ENCODE results near the gene ENTREP3. TPM values are rescaled to one million over a fixed set of nuclear protein-coding genes. Genes with fewer than 3 reads are reported as not detected.
"Not testable (repeated sequence)": the region's sequence is repeated elsewhere in the genome, so short reads cannot be mapped to it uniquely, and the experiment has no call there.

The ENTREP3 gene
- total RNA-seq, 1 experiment from 2014 or later: 72.5 TPM

DNA sequence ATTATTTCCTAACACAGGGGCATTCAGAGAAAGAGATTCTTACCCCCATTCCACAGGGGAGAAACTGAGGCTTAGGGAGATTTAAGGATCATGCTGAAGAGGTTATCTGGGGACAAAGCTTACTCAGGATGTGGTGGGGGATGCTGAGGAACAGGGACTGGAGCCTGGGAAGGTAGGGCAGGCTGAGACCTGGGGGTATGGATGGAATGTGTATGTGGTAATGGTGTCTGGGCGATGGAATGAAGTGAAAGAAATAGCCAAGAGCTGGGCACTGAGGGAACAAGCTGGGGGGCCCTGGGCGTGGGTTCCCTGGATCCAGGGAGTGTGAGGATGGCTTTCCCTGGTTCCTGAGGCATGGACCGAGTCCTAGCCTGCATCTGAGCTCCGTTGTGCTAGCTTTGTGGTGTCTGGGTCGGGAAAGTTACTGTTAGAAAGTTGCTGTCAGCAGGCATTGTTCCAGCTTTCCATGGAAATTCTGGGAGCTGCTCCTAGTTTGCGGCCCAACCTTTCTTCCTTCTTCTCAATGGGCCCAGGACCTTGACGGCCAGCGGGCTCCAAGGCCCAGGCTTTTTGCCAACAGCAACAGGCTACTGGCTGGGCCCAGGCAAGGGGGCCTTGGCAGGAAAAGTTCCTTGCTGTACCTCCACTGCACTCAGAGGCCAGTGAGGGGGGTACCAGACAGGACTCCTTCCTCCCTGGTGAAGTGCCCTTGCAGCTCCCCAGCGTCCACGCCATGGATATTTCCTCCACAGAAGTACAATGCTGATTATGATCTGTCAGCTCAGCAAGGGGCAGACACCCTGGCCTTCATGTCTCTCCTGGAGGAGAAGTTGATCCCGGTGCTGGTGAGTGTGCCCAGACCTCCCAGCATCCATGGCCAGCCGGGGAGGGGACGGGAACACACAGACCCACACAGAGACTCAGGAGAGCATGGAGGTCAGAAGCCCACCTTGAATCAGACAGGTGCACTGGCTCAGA, 23.0 kb downstream of the ENTREP3 start:
- H3K4me1 ChIP-seq (ENCODE audit: insufficient read depth, low read length, poor library complexity, severe bottlenecking); H3K27me3 ChIP-seq (replicated peaks; ENCODE audit: insufficient read depth, low read depth, low read length, poor library complexity); H3K9me3 ChIP-seq (ENCODE audit: low read depth, low read length, poor library complexity, severe bottlenecking); BruUV-seq (replicated peaks); intact Hi-C loops (cut with micrococcal nuclease; ENCODE audit: unreplicated experiment); H3K27ac ChIP-seq (ENCODE audit: low read depth, low read length, poor library complexity, severe bottlenecking); DNase-seq (ENCODE audit: low spot score); POLR2A ChIA-PET (ENCODE audit: low non-redundant PET); H3K36me3 ChIP-seq (ENCODE audit: insufficient read depth, low read length, poor library complexity, severe bottlenecking); H3K4me3 ChIP-seq (ENCODE audit: low read depth, low read length, poor library complexity, severe bottlenecking): not testable (repeated sequence)
- CTCF ChIA-PET: interaction anchor here (0.6 kb wide), 1 partner anchor 233 kb away, joined by 7 read pairs; no protein-coding TSS in a partner anchor

DNA sequence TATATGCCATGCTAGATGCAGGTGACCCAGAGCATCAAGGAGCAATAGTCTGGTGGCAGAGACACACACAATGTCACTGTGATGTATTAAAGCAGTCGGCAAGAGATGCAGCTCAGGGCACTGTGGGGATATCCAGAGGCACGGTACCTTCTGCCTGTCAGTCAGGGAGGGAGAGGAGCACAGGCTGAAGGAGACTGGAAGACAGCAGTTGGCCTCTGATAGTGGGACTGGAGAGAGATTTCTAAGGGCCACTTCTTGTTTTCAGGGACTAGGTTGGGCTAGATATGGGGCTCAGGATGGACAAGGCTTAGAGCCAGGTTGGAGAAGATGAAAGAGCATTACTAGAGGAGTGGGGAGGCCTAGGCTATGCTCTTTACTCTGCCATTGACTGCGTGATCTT, 24.0 kb downstream of the ENTREP3 start:
- H3K9me3 ChIP-seq (ENCODE audit: low read depth, low read length, poor library complexity, severe bottlenecking); H3K36me3 ChIP-seq (ENCODE audit: insufficient read depth, low read length, poor library complexity, severe bottlenecking); H3K4me3 ChIP-seq (ENCODE audit: low read depth, low read length, poor library complexity, severe bottlenecking); POLR2A ChIA-PET (ENCODE audit: low non-redundant PET); DNase-seq (ENCODE audit: low spot score); H3K27me3 ChIP-seq (replicated peaks; ENCODE audit: insufficient read depth, low read depth, low read length, poor library complexity); BruUV-seq (replicated peaks); H3K27ac ChIP-seq (ENCODE audit: low read depth, low read length, poor library complexity, severe bottlenecking); H3K4me1 ChIP-seq (ENCODE audit: insufficient read depth, low read length, poor library complexity, severe bottlenecking); intact Hi-C loops (cut with micrococcal nuclease; ENCODE audit: unreplicated experiment); CTCF ChIA-PET: not testable (repeated sequence)

DNA sequence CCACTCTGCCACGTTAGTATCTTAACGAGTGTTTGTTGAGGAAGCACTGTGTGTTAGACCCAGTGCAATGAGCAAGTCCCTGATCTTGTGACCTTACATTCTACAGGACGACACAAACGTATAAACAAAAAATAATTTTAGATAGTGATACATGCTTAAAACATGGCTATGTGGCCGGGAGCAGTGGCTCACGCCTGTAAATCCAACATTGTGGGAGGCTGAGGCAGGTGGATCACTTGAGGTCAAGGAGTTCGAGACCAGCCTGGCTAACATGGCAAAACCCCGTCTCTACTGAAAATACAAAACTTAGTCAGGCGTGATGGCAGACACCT, 27.2 kb downstream of the ENTREP3 start:
- no peak for DNase-seq (ENCODE audit: low spot score)
- TF ChIP-seq, protein P1, sequence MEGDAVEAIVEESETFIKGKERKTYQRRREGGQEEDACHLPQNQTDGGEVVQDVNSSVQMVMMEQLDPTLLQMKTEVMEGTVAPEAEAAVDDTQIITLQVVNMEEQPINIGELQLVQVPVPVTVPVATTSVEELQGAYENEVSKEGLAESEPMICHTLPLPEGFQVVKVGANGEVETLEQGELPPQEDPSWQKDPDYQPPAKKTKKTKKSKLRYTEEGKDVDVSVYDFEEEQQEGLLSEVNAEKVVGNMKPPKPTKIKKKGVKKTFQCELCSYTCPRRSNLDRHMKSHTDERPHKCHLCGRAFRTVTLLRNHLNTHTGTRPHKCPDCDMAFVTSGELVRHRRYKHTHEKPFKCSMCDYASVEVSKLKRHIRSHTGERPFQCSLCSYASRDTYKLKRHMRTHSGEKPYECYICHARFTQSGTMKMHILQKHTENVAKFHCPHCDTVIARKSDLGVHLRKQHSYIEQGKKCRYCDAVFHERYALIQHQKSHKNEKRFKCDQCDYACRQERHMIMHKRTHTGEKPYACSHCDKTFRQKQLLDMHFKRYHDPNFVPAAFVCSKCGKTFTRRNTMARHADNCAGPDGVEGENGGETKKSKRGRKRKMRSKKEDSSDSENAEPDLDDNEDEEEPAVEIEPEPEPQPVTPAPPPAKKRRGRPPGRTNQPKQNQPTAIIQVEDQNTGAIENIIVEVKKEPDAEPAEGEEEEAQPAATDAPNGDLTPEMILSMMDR (conservative IDR thresholded peaks at IDR 0.05; ENCODE audit: low read depth, low read length): no peak
- no peak for TF ChIP-seq EZH2 (IDR thresholded peaks at IDR 0.05; ENCODE audit: borderline replicate concordance, low read depth, low read length, poor library complexity, severe bottlenecking)
- Histone ChIP-seq H3K4me3 (ENCODE audit: low read depth, low read length, poor library complexity, severe bottlenecking) (peak overlapping the region; percentile 59), H3K4me1 (ENCODE audit: insufficient read depth, low read length, poor library complexity, severe bottlenecking) (peaks cover 20% of the 10 kb centered on the region), H3K27ac (ENCODE audit: low read depth, low read length, poor library complexity, severe bottlenecking) (peak overlapping the region; percentile 83), H3K36me3 (ENCODE audit: insufficient read depth, low read length, poor library complexity, severe bottlenecking) (no peaks in the 10 kb centered on the region), H3K9me3 (ENCODE audit: low read depth, low read length, poor library complexity, severe bottlenecking) (no peaks in the 10 kb centered on the region), H3K27me3 (replicated peaks; ENCODE audit: insufficient read depth, low read depth, low read length, poor library complexity) (no peaks in the 10 kb centered on the region)
- BruUV-seq (replicated peaks): no TSS peak
- POLR2A ChIA-PET (ENCODE audit: low non-redundant PET): no interaction called here
- CTCF ChIA-PET: no interaction called here
- intact Hi-C loops (cut with micrococcal nuclease; ENCODE audit: unreplicated experiment): no loop called here

DNA sequence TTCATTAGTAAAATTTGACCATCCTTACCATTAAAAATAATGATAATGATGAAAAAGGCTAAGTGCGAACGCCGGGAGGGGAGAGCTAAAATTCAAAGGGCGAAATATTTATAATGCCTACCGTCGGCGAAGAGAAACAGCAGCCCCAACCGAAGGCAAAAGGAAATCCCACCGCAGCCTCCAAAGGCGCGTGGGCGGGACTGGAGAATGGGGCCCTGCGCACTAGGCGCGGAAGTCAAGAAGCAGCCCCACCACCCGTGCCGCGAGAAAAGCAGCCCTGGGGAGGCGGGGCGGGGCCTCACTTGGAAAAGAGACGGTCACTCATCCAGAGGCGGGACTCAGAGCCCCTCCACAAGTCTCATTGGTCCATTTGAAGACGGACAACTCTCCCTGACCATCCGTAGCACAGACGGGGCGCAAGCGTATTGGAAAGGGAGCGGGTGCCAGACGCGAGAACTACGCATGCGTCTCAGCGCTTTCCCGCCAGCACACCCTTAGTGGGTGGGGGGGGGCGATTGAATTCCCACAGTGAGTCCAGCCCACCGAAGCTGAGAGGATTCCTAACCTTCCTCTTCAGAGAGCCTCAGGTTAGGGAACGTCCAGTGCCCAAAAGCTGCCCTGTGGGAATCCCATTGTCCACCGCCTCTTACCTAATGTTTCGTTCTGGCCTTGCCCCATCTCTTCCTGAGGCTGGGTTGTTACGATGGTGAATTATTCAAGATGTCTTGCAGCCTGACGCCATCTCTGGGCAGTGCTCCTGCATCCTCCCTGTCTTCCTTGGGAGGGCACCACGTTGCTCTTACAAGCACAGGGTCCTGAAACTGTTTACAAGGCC, 27.8 kb downstream of the ENTREP3 start:
- Histone ChIP-seq H3K36me3 (ENCODE audit: insufficient read depth, low read length, poor library complexity, severe bottlenecking) (no peaks in the 10 kb centered on the region), H3K9me3 (ENCODE audit: low read depth, low read length, poor library complexity, severe bottlenecking) (no peaks in the 10 kb centered on the region), H3K27me3 (replicated peaks; ENCODE audit: insufficient read depth, low read depth, low read length, poor library complexity) (no peaks in the 10 kb centered on the region), H3K4me1 (ENCODE audit: insufficient read depth, low read length, poor library complexity, severe bottlenecking) (peaks cover 20% of the 10 kb centered on the region), H3K27ac (ENCODE audit: low read depth, low read length, poor library complexity, severe bottlenecking) (peak overlapping the region; percentile 91), H3K4me3 (ENCODE audit: low read depth, low read length, poor library complexity, severe bottlenecking) (peak overlapping the region; percentile 59)
- TSS peak; percentile 97 for BruUV-seq (replicated peaks)
- TF ChIP-seq, protein P1 (conservative IDR thresholded peaks at IDR 0.05; ENCODE audit: low read depth, low read length): no peak
- TF ChIP-seq EZH2 (IDR thresholded peaks at IDR 0.05; ENCODE audit: borderline replicate concordance, low read depth, low read length, poor library complexity, severe bottlenecking): no peak
- DNase-seq (ENCODE audit: low spot score): peak; percentile 100
- ChIA-PET CTCF (interaction anchor here (1.3 kb wide), 1 partner anchor 21 kb away, joined by 4 read pairs; no protein-coding TSS in a partner anchor), POLR2A (ENCODE audit: low non-redundant PET) (interaction anchor here (1.0 kb wide), 1 partner anchor 18 kb away, joined by 4 read pairs; no protein-coding TSS in a partner anchor)
- intact Hi-C loops (cut with micrococcal nuclease; ENCODE audit: unreplicated experiment): loop anchor here (2.0 kb wide), 1 partner anchor 49 kb away; the partner anchor contains the start of gene HCN3

Measured in A673 (cell line).